OCI-LY3 (cell line): ENCODE results near the gene TNIP1.

ENCODE experiments used
- H2AFZ ChIP-seq: fragments of 200-600, 300-600 bp; shearing (Covaris generic); 2 replicates; pipeline ENCODE4 v1.6.0; 2014; ENCODE audit warnings: antibody characterized with exemption, low read depth, low read length
- H3K27ac ChIP-seq: fragments of 200-600, 300-600 bp; sonication (generic); 2 replicates; pipeline ENCODE4 v1.5.1; 2014; ENCODE audit warnings: mild to moderate bottlenecking, low read length, moderate library complexity, mixed read lengths
- H3K27me3 ChIP-seq: fragments of 200-600, 300-600 bp; sonication (generic); 2 replicates; pipeline ENCODE4 v1.6.1; 2014; ENCODE audit warnings: low read depth, low read length, mixed read lengths
- H3K36me3 ChIP-seq: fragments of 200-600, 300-600 bp; sonication (generic); replicated peaks from 2 replicates; pipeline ENCODE3; 2014; ENCODE audit warnings: low read depth, low read length, mixed read lengths
- H3K4me1 ChIP-seq: fragments of 300-600, 200-600 bp; sonication (generic); 2 replicates; pipeline ENCODE4 v1.6.1; 2014; ENCODE audit warnings: low read length, mixed read lengths
- H3K4me2 ChIP-seq: fragments of 200-600, 300-600 bp; sonication (generic); 2 replicates; pipeline ENCODE4 v1.6.1; 2014; ENCODE audit warnings: low read length, mixed read lengths
- H3K4me3 ChIP-seq: fragments of 300-600, 200-600 bp; sonication (generic); 2 replicates; pipeline ENCODE4 v1.5.1; 2014; ENCODE audit warnings: antibody characterized with exemption, mild to moderate bottlenecking, low read length, moderate library complexity
- H3K79me2 ChIP-seq: fragments of 300-600, 200-600 bp; shearing (Covaris generic); 2 replicates; pipeline ENCODE4 v1.6.1; 2014; ENCODE audit warnings: mild to moderate bottlenecking, low read length, mixed read lengths
- H3K9ac ChIP-seq: fragments of 300-600, 200-600 bp; shearing (Covaris generic); 2 replicates; pipeline ENCODE4 v1.6.0; 2014; ENCODE audit warnings: mild to moderate bottlenecking, low read length, moderate library complexity
- H3K9me3 ChIP-seq: fragments of 200-600, 300-600 bp; shearing (Covaris generic); 2 replicates; pipeline ENCODE4 v1.6.1; 2014; ENCODE audit warnings: low read length, mixed read lengths; ENCODE audit not compliant: insufficient read depth
- H4K20me1 ChIP-seq: fragments of 200-600, 300-600 bp; sonication (generic); 2 replicates; pipeline ENCODE4 v1.6.1; 2016; ENCODE audit warnings: low read length, mixed read lengths; ENCODE audit not compliant: insufficient read depth
- CTCF ChIP-seq: fragments of 200-600, 300-600 bp; sonication (generic); IDR thresholded peaks from 2 replicates; pipeline ENCODE4 v1.5.1; 2014; ENCODE audit warnings: antibody characterized with exemption, low read length, low read depth
- EZH2phosphoT487 ChIP-seq: fragments of 200-600 bp; shearing (Covaris generic); IDR thresholded peaks from 2 replicates; pipeline ENCODE4 v1.6.1; 2018; ENCODE audit warnings: antibody characterized with exemption, mixed run types, low read depth

TNIP1 gene

GRCh38 chr5:151008210-151008491 is 72.7 kb downstream of the TNIP1 start:
- H2AFZ ChIP-seq, result no peak overlapping the region
- no peak overlapping the region for H3K4me2 ChIP-seq
- H3K36me3 ChIP-seq, result no peaks in the 10 kb centered on the region
- TF ChIP-seq CTCF, result no peak
- no peak for TF ChIP-seq EZH2phosphoT487
- no peaks in the 10 kb centered on the region for H3K9me3 ChIP-seq
- no peaks in the 10 kb centered on the region for H3K4me1 ChIP-seq
- H3K79me2 ChIP-seq, result no peaks in the 10 kb centered on the region
- no peaks in the 10 kb centered on the region for H3K27me3 ChIP-seq
- H4K20me1 ChIP-seq, result no peaks in the 10 kb centered on the region
- H3K9ac ChIP-seq, result no peak overlapping the region
- H3K27ac ChIP-seq, result no peak overlapping the region
- H3K4me3 ChIP-seq, result no peak overlapping the region

GRCh38 chr5:151007430-151008209 is 73.2 kb downstream of the TNIP1 start:
- Histone ChIP-seq H3K4me2 (no peak overlapping the region), H3K27me3 (no peaks in the 10 kb centered on the region), H3K4me1 (no peaks in the 10 kb centered on the region), H2AFZ (no peak overlapping the region), H3K36me3 (no peaks in the 10 kb centered on the region), H3K4me3 (no peak overlapping the region), H4K20me1 (no peaks in the 10 kb centered on the region), H3K27ac (no peak overlapping the region), H3K9me3 (no peaks in the 10 kb centered on the region), H3K79me2 (no peaks in the 10 kb centered on the region), H3K9ac (no peak overlapping the region)
- TF ChIP-seq EZH2phosphoT487 (no peak), CTCF (no peak)

GRCh38 chr5:151006704-151007334 is 74.0 kb downstream of the TNIP1 start:
- no peak overlapping the region for H3K4me2 ChIP-seq

More at GRCh38 chr5:151006704-151007334, 74.0 kb downstream of the TNIP1 start:
- Histone ChIP-seq H2AFZ (no peak overlapping the region), H3K4me1 (no peaks in the 10 kb centered on the region), H3K27ac (no peak overlapping the region), H4K20me1 (no peaks in the 10 kb centered on the region), H3K9me3 (no peaks in the 10 kb centered on the region), H3K9ac (no peak overlapping the region), H3K4me3 (no peak overlapping the region), H3K79me2 (no peaks in the 10 kb centered on the region), H3K27me3 (no peaks in the 10 kb centered on the region), H3K36me3 (no peaks in the 10 kb centered on the region)
- TF ChIP-seq CTCF (no peak), EZH2phosphoT487 (no peak)
